Neural cell (in vitro differentiated cells): Measurements from ENCODE around the gene GATA6. TPM values are rescaled to one million over a fixed set of nuclear protein-coding genes. Genes with fewer than 3 reads are reported as not detected.

Experiments
- H2AFZ ChIP-seq: fragments of 200-600, 300-800 bp; sonication (generic), shearing (Covaris generic); 2 replicates; pipeline ENCODE4 v1.6.0; 2014; ENCODE audit warnings: low read depth, mild to moderate bottlenecking, antibody characterized with exemption, low read length, moderate library complexity
- H3F3A ChIP-seq: fragments of 200-600 bp; shearing (Covaris generic); 2 replicates; pipeline ENCODE4 v1.6.1; 2016; ENCODE audit warnings: mild to moderate bottlenecking, moderate library complexity, mixed read lengths, antibody characterized with exemption, low read length; ENCODE audit not compliant: insufficient read depth, poor library complexity, severe bottlenecking
- H3K27ac ChIP-seq: fragments of 200-600, 300-800 bp; sonication (generic), shearing (Covaris generic); 2 replicates; pipeline ENCODE4 v1.5.1; 2014; ENCODE audit warnings: mild to moderate bottlenecking, low read length, moderate library complexity
- H3K27me3 ChIP-seq: fragments of 300-800, 200-600 bp; sonication (generic), shearing (Covaris generic); 2 replicates; pipeline ENCODE4 v1.6.0; 2014; ENCODE audit warnings: mild to moderate bottlenecking, low read depth, low read length, moderate library complexity; ENCODE audit not compliant: insufficient read depth
- H3K36me3 ChIP-seq: fragments of 300-800, 200-600 bp; sonication (generic), shearing (Covaris generic); 2 replicates; pipeline ENCODE4 v1.5.1; 2014; ENCODE audit warnings: mild to moderate bottlenecking, antibody characterized with exemption, low read length, moderate library complexity; ENCODE audit not compliant: insufficient read depth
- H3K4me2 ChIP-seq: fragments of 300-800, 200-600 bp; sonication (generic), shearing (Covaris generic); 2 replicates; pipeline ENCODE4 v1.6.0; 2014; ENCODE audit warnings: mild to moderate bottlenecking, low read length
- H3K4me3 ChIP-seq: fragments of 300-800, 200-600 bp; sonication (generic), shearing (Covaris generic); 2 replicates; pipeline ENCODE4 v1.5.1; 2014; ENCODE audit warnings: mild to moderate bottlenecking, low read length, moderate library complexity
- H3K79me2 ChIP-seq: fragments of 200-600 bp; shearing (Covaris generic); replicated peaks from 2 replicates; pipeline ENCODE4 v1.6.0; 2014; ENCODE audit warnings: mild to moderate bottlenecking, low read length, moderate library complexity; ENCODE audit not compliant: insufficient read depth
- H3K9ac ChIP-seq: fragments of 300-800, 200-600 bp; sonication (generic), shearing (Covaris generic); 2 replicates; pipeline ENCODE4 v1.6.1; 2016; ENCODE audit warnings: mild to moderate bottlenecking, low read length, mixed read lengths
- H3K9me2 ChIP-seq: fragments of 200-600 bp; shearing (Covaris generic); 2 replicates; pipeline ENCODE4 v1.6.1; 2016; ENCODE audit warnings: mild to moderate bottlenecking, low read length, mixed read lengths; ENCODE audit not compliant: insufficient read depth
- H3K9me3 ChIP-seq: fragments of 200-600, 300-800 bp; sonication (generic), shearing (Covaris generic); 2 replicates; pipeline ENCODE4 v1.6.1; 2016; ENCODE audit warnings: mild to moderate bottlenecking, mixed run types, low read length, moderate library complexity, mixed read lengths
- H4K20me1 ChIP-seq: fragments of 200-600 bp; shearing (Covaris generic); 2 replicates; pipeline ENCODE4 v1.6.1; 2016; ENCODE audit warnings: mild to moderate bottlenecking, mixed run types; ENCODE audit not compliant: insufficient read depth
- EP300 ChIP-seq: fragments of 450-650 bp; conservative IDR thresholded peaks from 2 replicates; pipeline ENCODE4 v1.6.1; 2014; ENCODE audit warnings: antibody characterized with exemption, mild to moderate bottlenecking, moderate library complexity; ENCODE audit not compliant: poor library complexity, severe bottlenecking
- EZH2 ChIP-seq: fragments of 200-600, 300-800 bp; shearing (Covaris generic), sonication (generic); IDR thresholded peaks from 2 replicates; pipeline ENCODE4 v1.6.1; 2014; ENCODE audit warnings: antibody characterized with exemption, low read length, borderline replicate concordance, mild to moderate bottlenecking; ENCODE audit not compliant: insufficient read depth, poor library complexity, severe bottlenecking
- MXI1 ChIP-seq: fragments of 450-650 bp; conservative IDR thresholded peaks from 2 replicates; pipeline ENCODE4 v1.6.1; 2014; ENCODE audit warnings: antibody characterized with exemption, mild to moderate bottlenecking; ENCODE audit not compliant: poor library complexity, severe bottlenecking
- POLR2AphosphoS5 ChIP-seq: IDR thresholded peaks from 2 replicates; pipeline ENCODE4 v1.6.1; 2012
- RAD21 ChIP-seq: fragments of 450-650 bp; conservative IDR thresholded peaks from 2 replicates; pipeline ENCODE4 v1.6.1; 2014; ENCODE audit warnings: antibody characterized with exemption, mild to moderate bottlenecking, moderate library complexity
- SMC3 ChIP-seq: fragments of 450-650 bp; conservative IDR thresholded peaks from 2 replicates; pipeline ENCODE4 v1.6.1; 2014; ENCODE audit warnings: antibody characterized with exemption, mild to moderate bottlenecking, moderate library complexity; ENCODE audit not compliant: poor library complexity
- TAF1 ChIP-seq: IDR thresholded peaks from 2 replicates; pipeline ENCODE4 v1.6.1; 2012; ENCODE audit warnings: low read depth
- polyA plus RNA-seq: library from polyadenylated mRNA; depleted of rRNA; stranded (reverse); fragments of >200 nt; gene quantifications from 2 replicates; pipeline ENCODE4 v1.2.3, GENCODE V29; 2014
- TF ChIP-seq, protein P1 (sequence below): fragments of 450-650 bp; IDR thresholded peaks from 2 replicates; pipeline ENCODE4 v1.5.1; 2014; ENCODE audit warnings: antibody characterized with exemption, mild to moderate bottlenecking, moderate library complexity; ENCODE audit not compliant: poor library complexity, severe bottlenecking
- TF ChIP-seq, protein P2 (sequence below): IDR thresholded peaks from 2 replicates; pipeline ENCODE4 v1.6.1; 2012; ENCODE audit warnings: borderline replicate concordance

GATA6 gene
- polyA plus RNA-seq, 1 donor from 2014 or later: not detected

DNA sequence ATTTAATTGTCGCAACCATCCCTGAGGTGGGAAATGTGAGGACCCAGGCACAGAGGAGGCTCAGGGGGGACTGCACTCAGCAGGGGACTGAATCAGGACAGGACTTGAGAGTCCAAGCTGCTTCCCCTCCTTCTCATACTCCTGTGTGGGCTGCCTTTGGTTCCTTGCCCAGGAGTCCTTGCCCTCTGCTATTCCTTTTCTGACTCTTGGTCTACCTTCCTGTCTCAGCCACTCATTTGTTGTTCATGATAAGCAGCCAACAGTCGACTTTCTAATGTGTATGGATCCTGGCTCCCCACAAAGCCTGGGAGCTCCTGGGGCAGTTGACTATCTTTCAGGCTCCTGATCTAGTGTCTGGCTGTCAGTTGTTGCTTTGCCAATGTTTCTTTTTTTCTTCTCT, 28.3 kb downstream of the GATA6 start:
- Histone ChIP-seq H2AFZ (no peak overlapping the region), H3F3A (no peaks in the 10 kb centered on the region), H3K27ac (no peak overlapping the region), H3K9me3 (no peaks in the 10 kb centered on the region), H3K36me3 (no peaks in the 10 kb centered on the region), H3K27me3 (no peaks in the 10 kb centered on the region), H4K20me1 (no peaks in the 10 kb centered on the region), H3K9me2 (no peaks in the 10 kb centered on the region), H3K4me2 (no peak overlapping the region), H3K9ac (no peak overlapping the region), H3K4me3 (no peak overlapping the region), H3K79me2 (no peaks in the 10 kb centered on the region)
- TF ChIP-seq TAF1: no peak
- TF ChIP-seq RAD21: no peak
- no peak for TF ChIP-seq SMC3
- TF ChIP-seq, protein P1, sequence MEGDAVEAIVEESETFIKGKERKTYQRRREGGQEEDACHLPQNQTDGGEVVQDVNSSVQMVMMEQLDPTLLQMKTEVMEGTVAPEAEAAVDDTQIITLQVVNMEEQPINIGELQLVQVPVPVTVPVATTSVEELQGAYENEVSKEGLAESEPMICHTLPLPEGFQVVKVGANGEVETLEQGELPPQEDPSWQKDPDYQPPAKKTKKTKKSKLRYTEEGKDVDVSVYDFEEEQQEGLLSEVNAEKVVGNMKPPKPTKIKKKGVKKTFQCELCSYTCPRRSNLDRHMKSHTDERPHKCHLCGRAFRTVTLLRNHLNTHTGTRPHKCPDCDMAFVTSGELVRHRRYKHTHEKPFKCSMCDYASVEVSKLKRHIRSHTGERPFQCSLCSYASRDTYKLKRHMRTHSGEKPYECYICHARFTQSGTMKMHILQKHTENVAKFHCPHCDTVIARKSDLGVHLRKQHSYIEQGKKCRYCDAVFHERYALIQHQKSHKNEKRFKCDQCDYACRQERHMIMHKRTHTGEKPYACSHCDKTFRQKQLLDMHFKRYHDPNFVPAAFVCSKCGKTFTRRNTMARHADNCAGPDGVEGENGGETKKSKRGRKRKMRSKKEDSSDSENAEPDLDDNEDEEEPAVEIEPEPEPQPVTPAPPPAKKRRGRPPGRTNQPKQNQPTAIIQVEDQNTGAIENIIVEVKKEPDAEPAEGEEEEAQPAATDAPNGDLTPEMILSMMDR: no peak
- TF ChIP-seq, protein P2, sequence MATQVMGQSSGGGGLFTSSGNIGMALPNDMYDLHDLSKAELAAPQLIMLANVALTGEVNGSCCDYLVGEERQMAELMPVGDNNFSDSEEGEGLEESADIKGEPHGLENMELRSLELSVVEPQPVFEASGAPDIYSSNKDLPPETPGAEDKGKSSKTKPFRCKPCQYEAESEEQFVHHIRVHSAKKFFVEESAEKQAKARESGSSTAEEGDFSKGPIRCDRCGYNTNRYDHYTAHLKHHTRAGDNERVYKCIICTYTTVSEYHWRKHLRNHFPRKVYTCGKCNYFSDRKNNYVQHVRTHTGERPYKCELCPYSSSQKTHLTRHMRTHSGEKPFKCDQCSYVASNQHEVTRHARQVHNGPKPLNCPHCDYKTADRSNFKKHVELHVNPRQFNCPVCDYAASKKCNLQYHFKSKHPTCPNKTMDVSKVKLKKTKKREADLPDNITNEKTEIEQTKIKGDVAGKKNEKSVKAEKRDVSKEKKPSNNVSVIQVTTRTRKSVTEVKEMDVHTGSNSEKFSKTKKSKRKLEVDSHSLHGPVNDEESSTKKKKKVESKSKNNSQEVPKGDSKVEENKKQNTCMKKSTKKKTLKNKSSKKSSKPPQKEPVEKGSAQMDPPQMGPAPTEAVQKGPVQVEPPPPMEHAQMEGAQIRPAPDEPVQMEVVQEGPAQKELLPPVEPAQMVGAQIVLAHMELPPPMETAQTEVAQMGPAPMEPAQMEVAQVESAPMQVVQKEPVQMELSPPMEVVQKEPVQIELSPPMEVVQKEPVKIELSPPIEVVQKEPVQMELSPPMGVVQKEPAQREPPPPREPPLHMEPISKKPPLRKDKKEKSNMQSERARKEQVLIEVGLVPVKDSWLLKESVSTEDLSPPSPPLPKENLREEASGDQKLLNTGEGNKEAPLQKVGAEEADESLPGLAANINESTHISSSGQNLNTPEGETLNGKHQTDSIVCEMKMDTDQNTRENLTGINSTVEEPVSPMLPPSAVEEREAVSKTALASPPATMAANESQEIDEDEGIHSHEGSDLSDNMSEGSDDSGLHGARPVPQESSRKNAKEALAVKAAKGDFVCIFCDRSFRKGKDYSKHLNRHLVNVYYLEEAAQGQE: no peak
- TF ChIP-seq MXI1: no peak
- TF ChIP-seq EZH2: no peak
- TF ChIP-seq POLR2AphosphoS5: no peak
- TF ChIP-seq EP300: no peak

DNA sequence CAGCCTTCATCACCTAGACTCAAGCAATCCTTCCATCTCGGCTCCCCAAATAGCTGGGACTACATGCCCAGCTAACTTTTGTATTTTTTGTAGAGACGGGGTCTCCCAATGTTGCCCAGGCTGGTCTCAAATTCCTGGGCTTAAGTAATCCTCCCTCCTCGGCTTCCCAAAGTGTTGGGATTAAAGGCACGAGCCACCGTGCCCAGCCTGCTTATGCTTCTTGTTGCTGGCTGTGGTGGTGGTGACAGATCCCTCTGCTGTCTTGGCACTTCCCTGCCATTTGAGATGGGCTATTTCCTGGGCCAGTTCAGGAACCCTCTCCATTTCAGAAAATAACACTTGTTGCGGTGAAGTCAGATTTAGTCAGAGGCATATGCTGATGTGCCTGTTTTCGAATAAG, 28.8 kb downstream of the GATA6 start:
- no peaks in the 10 kb centered on the region for H3K27me3 ChIP-seq
- no peaks in the 10 kb centered on the region for H4K20me1 ChIP-seq
- no peak overlapping the region for H2AFZ ChIP-seq
- H3K9me2 ChIP-seq: no peaks in the 10 kb centered on the region
- no peaks in the 10 kb centered on the region for H3K79me2 ChIP-seq
- TF ChIP-seq SMC3 (no peak), POLR2AphosphoS5 (no peak), EP300 (no peak), RAD21 (no peak), TAF1 (no peak), EZH2 (no peak), MXI1 (no peak)
- TF ChIP-seq, protein P2: no peak
- TF ChIP-seq, protein P1: no peak
- no peaks in the 10 kb centered on the region for H3K36me3 ChIP-seq
- H3K4me3 ChIP-seq: no peak overlapping the region
- no peak overlapping the region for H3K27ac ChIP-seq
- no peak overlapping the region for H3K9ac ChIP-seq
- H3K9me3 ChIP-seq: no peaks in the 10 kb centered on the region
- H3F3A ChIP-seq: no peaks in the 10 kb centered on the region
- H3K4me2 ChIP-seq: no peak overlapping the region
